Neural progenitor cell (in vitro differentiated cells): Measurements from ENCODE around the gene EYA3. TPM values are rescaled to one million over a fixed set of nuclear protein-coding genes. Genes with fewer than 3 reads are reported as not detected.

Source experiments
- DNase-seq: peaks from one replicate; pipeline ENCODE4 v3.0.0-alpha.2; 2016; ENCODE audit warnings: low spot score
- H2AFZ ChIP-seq: fragments of 200-600 bp; sonication (generic); replicated peaks from 2 replicates; pipeline ENCODE4 v1.6.1; 2016; ENCODE audit warnings: antibody characterized with exemption
- H3F3A ChIP-seq: fragments of 200-600 bp; sonication (generic); 2 replicates; pipeline ENCODE4 v1.6.1; 2016; ENCODE audit warnings: antibody characterized with exemption, low read depth
- H3K27ac ChIP-seq: fragments of 200-600 bp; sonication (generic); 2 replicates; pipeline ENCODE4 v1.5.1; 2016; ENCODE audit warnings: mild to moderate bottlenecking
- H3K27me3 ChIP-seq: fragments of 200-600 bp; sonication (generic); 2 replicates; pipeline ENCODE4 v1.6.1; 2016; ENCODE audit warnings: mild to moderate bottlenecking, moderate library complexity
- H3K36me3 ChIP-seq: fragments of 200-600 bp; sonication (generic); 2 replicates; pipeline ENCODE4 v1.5.1; 2016
- H3K4me1 ChIP-seq: fragments of 200-600 bp; sonication (generic); 2 replicates; pipeline ENCODE4 v1.6.1; 2016; ENCODE audit warnings: mixed run types
- H3K4me2 ChIP-seq: fragments of 200-600 bp; sonication (generic); 2 replicates; pipeline ENCODE4 v1.6.1; 2016
- H3K4me3 ChIP-seq: fragments of 200-600 bp; sonication (generic); 2 replicates; pipeline ENCODE4 v1.5.1; 2016
- H3K79me2 ChIP-seq: fragments of 200-600 bp; sonication (generic); 2 replicates; pipeline ENCODE4 v1.6.1; 2016; ENCODE audit warnings: low read depth
- H3K9ac ChIP-seq: fragments of 200-600 bp; sonication (generic); 2 replicates; pipeline ENCODE4 v1.6.1; 2016
- H3K9me3 ChIP-seq: fragments of 200-600 bp; sonication (generic); 2 replicates; pipeline ENCODE4 v1.5.1; 2016; ENCODE audit warnings: low read depth
- H4K20me1 ChIP-seq: fragments of 200-600 bp; sonication (generic); 2 replicates; pipeline ENCODE4 v1.6.1; 2016; ENCODE audit warnings: low read depth
- H3K27ac Mint-ChIP-seq: 3 replicates; pipeline ENCODE4 v1.8.0; 2021; ENCODE audit warnings: mixed read lengths
- H3K27me3 Mint-ChIP-seq: 2 replicates; pipeline ENCODE4 v1.8.0; 2022; ENCODE audit warnings: low read depth, mild to moderate bottlenecking, inconsistent platforms, moderate library complexity, mixed read lengths; ENCODE audit not compliant: insufficient read depth
- H3K36me3 Mint-ChIP-seq: 3 replicates; pipeline ENCODE4 v1.8.0; 2021; ENCODE audit warnings: mixed read lengths
- H3K4me1 Mint-ChIP-seq: 3 replicates; pipeline ENCODE4 v1.8.0; 2021; ENCODE audit warnings: mixed read lengths
- H3K4me3 Mint-ChIP-seq: 3 replicates; pipeline ENCODE4 v1.8.0; 2021; ENCODE audit warnings: mild to moderate bottlenecking, moderate library complexity, mixed read lengths
- H3K9me3 Mint-ChIP-seq: 3 replicates; pipeline ENCODE4 v1.8.0; 2020; ENCODE audit warnings: mixed read lengths
- CTCF ChIP-seq: fragments of 200-600 bp; sonication (generic); IDR thresholded peaks from 2 replicates; pipeline ENCODE4 v1.5.1; 2017; ENCODE audit warnings: antibody characterized with exemption, mild to moderate bottlenecking
- EZH2 ChIP-seq: fragments of 200-600 bp; sonication (generic); IDR thresholded peaks from 2 replicates; pipeline ENCODE4 v1.6.1; 2017; ENCODE audit warnings: antibody characterized with exemption, mild to moderate bottlenecking, moderate library complexity
- EZH2phosphoT487 ChIP-seq: fragments of 200-600 bp; sonication (generic); IDR thresholded peaks from 2 replicates; pipeline ENCODE4 v1.6.1; 2017; ENCODE audit warnings: antibody characterized with exemption
- total RNA-seq: library from RNA; depleted of rRNA; stranded (reverse); fragments of >200 nt; gene quantifications from 2 replicates; pipeline ENCODE4 v1.2.3, GENCODE V29; 2015; ENCODE audit warnings: low replicate concordance

Gene EYA3
- total RNA-seq = 32.9 and 33.5 TPM in 2 replicates

DNA sequence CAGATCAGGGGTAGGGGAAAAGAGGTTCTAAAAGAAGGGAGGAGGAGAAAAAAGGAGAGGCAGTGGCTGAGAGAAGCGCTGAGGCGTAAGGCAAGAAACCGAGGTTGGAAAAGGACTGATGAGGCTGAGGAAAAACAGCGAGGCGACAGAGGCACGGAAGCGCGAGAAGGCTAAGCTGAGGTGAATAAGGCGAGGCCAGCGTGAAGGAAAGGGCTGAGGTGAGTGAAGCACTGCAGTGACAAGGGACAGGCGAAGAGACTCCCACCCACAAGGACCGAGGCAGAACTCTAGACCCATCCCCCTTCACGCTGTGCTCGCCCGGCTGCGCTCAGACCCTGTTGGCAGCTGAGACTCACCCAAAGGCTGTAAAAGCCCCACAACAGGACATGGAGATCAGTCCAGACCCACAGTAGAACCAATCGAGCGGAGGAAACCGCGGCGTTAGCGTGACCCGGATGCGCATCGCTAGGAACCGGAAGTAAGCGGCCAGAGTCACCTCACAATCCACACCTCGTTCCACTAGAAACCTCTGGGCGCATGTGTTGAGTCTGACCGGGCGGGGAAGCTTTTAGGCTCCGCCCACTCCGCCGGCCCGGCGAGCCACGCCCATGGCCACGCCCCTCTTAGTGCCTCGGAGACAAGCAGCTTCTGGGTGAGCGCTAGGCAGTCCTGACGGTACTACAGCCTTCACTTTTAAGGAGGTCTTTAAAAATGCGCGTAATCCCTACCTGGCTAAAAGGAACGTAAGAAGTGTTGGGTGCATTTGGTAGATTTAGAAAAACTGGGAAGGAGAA, at the start of gene EYA3:
EYA3 (minus strand) TSS at position 443 of the 794 bp plus-strand sequence. CDS start 30,584 bp downstream, outside the sequence.
- peaks cover 12% of the 10 kb centered on the region for H3K4me1 ChIP-seq
- H3K27ac ChIP-seq = peak within 1 kb of the TSS; percentile 79
- no peaks in the 10 kb centered on the region for H3K27me3 Mint-ChIP-seq
- H3K27ac Mint-ChIP-seq = peak within 1 kb of the TSS; percentile 99
- peaks cover 34% of the 10 kb centered on the region for H4K20me1 ChIP-seq
- H3K36me3 Mint-ChIP-seq = no peaks in the 10 kb centered on the region
- H2AFZ ChIP-seq = peak within 1 kb of the TSS; percentile 71
- H3K4me3 ChIP-seq = peak within 1 kb of the TSS; percentile 84
- H3K9ac ChIP-seq = peak within 1 kb of the TSS; percentile 51
- H3K27me3 ChIP-seq = no peaks in the 10 kb centered on the region
- H3K79me2 ChIP-seq = peaks cover 46% of the 10 kb centered on the region
- H3K4me3 Mint-ChIP-seq = peak within 1 kb of the TSS; percentile 98
- H3K9me3 Mint-ChIP-seq = no peaks in the 10 kb centered on the region
- no peak for TF ChIP-seq EZH2phosphoT487
- H3F3A ChIP-seq = peaks cover 28% of the 10 kb centered on the region
- H3K36me3 ChIP-seq = no peaks in the 10 kb centered on the region
- no peaks in the 10 kb centered on the region for H3K9me3 ChIP-seq
- peaks cover 15% of the 10 kb centered on the region for H3K4me1 Mint-ChIP-seq
- peak within 1 kb of the TSS; percentile 87 for H3K4me2 ChIP-seq
- DNase-seq = peak; percentile 98

GRCh38 chr1:28136922-28137613, 48.7 kb upstream of the EYA3 start:
- Mint-ChIP-seq H3K4me1 (peaks cover 9% of the 10 kb centered on the region), H3K9me3 (peaks cover 2% of the 10 kb centered on the region), H3K36me3 (no peaks in the 10 kb centered on the region), H3K4me3 (no peak overlapping the region), H3K27me3 (peaks cover 4% of the 10 kb centered on the region), H3K27ac (no peak overlapping the region)
- TF ChIP-seq EZH2phosphoT487 = no peak
- TF ChIP-seq CTCF = no peak
- TF ChIP-seq EZH2 = no peak
- no peak overlapping the region for H2AFZ ChIP-seq
- no peaks in the 10 kb centered on the region for H4K20me1 ChIP-seq
- DNase-seq = no peak
- H3K79me2 ChIP-seq = no peaks in the 10 kb centered on the region
- H3K4me1 ChIP-seq = no peaks in the 10 kb centered on the region
- H3K4me3 ChIP-seq = no peak overlapping the region
- no peaks in the 10 kb centered on the region for H3K27me3 ChIP-seq
- H3K36me3 ChIP-seq = no peaks in the 10 kb centered on the region
- no peak overlapping the region for H3K4me2 ChIP-seq
- no peak overlapping the region for H3K27ac ChIP-seq
- H3K9me3 ChIP-seq = no peaks in the 10 kb centered on the region
- no peak overlapping the region for H3K9ac ChIP-seq
- H3F3A ChIP-seq = no peaks in the 10 kb centered on the region

- Histone ChIP-seq H3K36me3 (no peaks in the 10 kb centered on the region), H3K4me2 (no peak overlapping the region), H3K79me2 (no peaks in the 10 kb centered on the region), H4K20me1 (no peaks in the 10 kb centered on the region), H3K27ac (no peak overlapping the region), H3K4me1 (no peaks in the 10 kb centered on the region), H2AFZ (no peak overlapping the region), H3F3A (no peaks in the 10 kb centered on the region), H3K4me3 (no peak overlapping the region), H3K27me3 (no peaks in the 10 kb centered on the region), H3K9ac (no peak overlapping the region), H3K9me3 (no peaks in the 10 kb centered on the region)
- TF ChIP-seq EZH2 (no peak), CTCF (no peak), EZH2phosphoT487 (no peak)
- Mint-ChIP-seq H3K27ac (no peak overlapping the region), H3K4me1 (peaks cover 9% of the 10 kb centered on the region), H3K27me3 (peaks cover 4% of the 10 kb centered on the region), H3K36me3 (no peaks in the 10 kb centered on the region), H3K9me3 (peaks cover 2% of the 10 kb centered on the region), H3K4me3 (no peak overlapping the region)
- DNase-seq = no peak
These were observed 47.9 kb upstream of the EYA3 start for GRCh38 chr1:28136169-28136921.
